ENCODE results near the gene KCNMB2.

- TF ChIP-seq EZH2 (IDR thresholded peaks at IDR 0.05; ENCODE audit: borderline replicate concordance, low read depth, low read length, poor library complexity, severe bottlenecking), result no peak
- no peak for TF ChIP-seq CTCF (conservative IDR thresholded peaks at IDR 0.05; ENCODE audit: low read depth, low read length)
Measured at GRCh38 chr3:178837512-178837911, 301.3 kb downstream of the KCNMB2 start.
